SK-N-MC (cell line): ENCODE results near the gene ZNF441.

Source experiments
- DNase-seq: peaks from one replicate; pipeline ENCODE4 v3.0.0-alpha.2; 2011; ENCODE audit warnings: low read depth, low spot score
- H3K27ac ChIP-seq: fragments of 200-600 bp; sonication (generic); 2 replicates; pipeline ENCODE4 v1.5.1; 2016; ENCODE audit warnings: mixed run types
- H3K36me3 ChIP-seq: fragments of 200-600 bp; sonication (generic); 2 replicates; pipeline ENCODE4 v1.6.1; 2017; ENCODE audit warnings: antibody characterized with exemption, low read length, mixed read lengths; ENCODE audit not compliant: insufficient read depth
- H3K4me3 ChIP-seq: fragments of 200-600 bp; sonication (generic); 2 replicates; pipeline ENCODE4 v1.5.1; 2016
- H3K9ac ChIP-seq: fragments of 200-600 bp; sonication (generic); 2 replicates; pipeline ENCODE4 v1.8.0; 2017; ENCODE audit warnings: mixed run types, mixed read lengths; ENCODE audit not compliant: insufficient read length
- H3K9me3 ChIP-seq: fragments of 200-600 bp; sonication (generic); 2 replicates; pipeline ENCODE4 v1.6.1; 2017; ENCODE audit warnings: low read depth, mild to moderate bottlenecking, antibody characterized with exemption, low read length, moderate library complexity, mixed read lengths
- EZH2 ChIP-seq: fragments of 200-600 bp; sonication (generic); IDR thresholded peaks from one replicate; pipeline ENCODE4 v1.6.1; 2017; ENCODE audit warnings: antibody characterized with exemption
- FOXP2 ChIP-seq: optimal IDR thresholded peaks from 2 replicates; pipeline ENCODE3; 2011; ENCODE audit warnings: mild to moderate bottlenecking, moderate library complexity; ENCODE audit not compliant: insufficient read depth; ENCODE audit errors: extremely low read length, control extremely low read depth
- POLR2AphosphoS5 ChIP-seq: IDR thresholded peaks from 2 replicates; pipeline ENCODE4 v1.6.1; 2012; ENCODE audit warnings: mild to moderate bottlenecking, low read depth, low read length, borderline replicate concordance

ZNF441 gene

GRCh38 chr19:11745869-11746268 is 20.9 kb upstream of the ZNF441 start:
- no peak for DNase-seq
- H3K4me3 ChIP-seq = no peak overlapping the region
- H3K27ac ChIP-seq = no peak overlapping the region
- H3K9ac ChIP-seq = no peak overlapping the region
- H3K36me3 ChIP-seq = no peaks in the 10 kb centered on the region
- 0 out of 2 replicates have a peak, but pooled peaks cover 14% of the 10 kb centered on the region for H3K9me3 ChIP-seq
- TF ChIP-seq POLR2AphosphoS5 (no peak), EZH2 (no peak), FOXP2 (no peak)

GRCh38 chr19:11747277-11747676 is 19.5 kb upstream of the ZNF441 start:
- H3K9ac ChIP-seq = no peak overlapping the region
- DNase-seq = no peak
- H3K27ac ChIP-seq = no peak overlapping the region
- H3K4me3 ChIP-seq = no peak overlapping the region
- H3K36me3 ChIP-seq = no peaks in the 10 kb centered on the region
- 0 out of 2 replicates have a peak, but pooled peaks cover 14% of the 10 kb centered on the region for H3K9me3 ChIP-seq
- TF ChIP-seq FOXP2 (no peak), POLR2AphosphoS5 (no peak), EZH2 (no peak)

- TF ChIP-seq FOXP2 = no peak
- TF ChIP-seq EZH2 = no peak
- no peak for TF ChIP-seq POLR2AphosphoS5
- Histone ChIP-seq H3K27ac (no peak overlapping the region), H3K9ac (no peak overlapping the region), H3K36me3 (no peaks in the 10 kb centered on the region), H3K9me3 (0 out of 2 replicates have a peak, but pooled peaks cover 14% of the 10 kb centered on the region), H3K4me3 (no peak overlapping the region)
- DNase-seq = no peak
Measured at GRCh38 chr19:11749751-11750150, 17.0 kb upstream of the ZNF441 start.

GRCh38 chr19:11752244-11752736 is 14.5 kb upstream of the ZNF441 start:
- no peak for DNase-seq
- H3K27ac ChIP-seq = no peak overlapping the region
- no peak overlapping the region for H3K9ac ChIP-seq
- TF ChIP-seq EZH2 (no peak), POLR2AphosphoS5 (no peak), FOXP2 (no peak)
- H3K9me3 ChIP-seq = peaks cover 13% of the 10 kb centered on the region; the same call in 1 of the 2 replicates
- H3K36me3 ChIP-seq = no peaks in the 10 kb centered on the region
- H3K4me3 ChIP-seq = no peak overlapping the region

- TF ChIP-seq FOXP2 = no peak
- no peak for TF ChIP-seq POLR2AphosphoS5
- no peak for TF ChIP-seq EZH2
- no peak for DNase-seq
- Histone ChIP-seq H3K9me3 (peaks cover 4% of the 10 kb centered on the region; the same call in 1 of the 2 replicates), H3K36me3 (no peaks in the 10 kb centered on the region), H3K4me3 (no peak overlapping the region), H3K9ac (no peak overlapping the region), H3K27ac (no peak overlapping the region)
Measured at GRCh38 chr19:11754663-11755062, 12.1 kb upstream of the ZNF441 start.

- DNase-seq = no peak
- H3K4me3 ChIP-seq = no peak overlapping the region
- no peaks in the 10 kb centered on the region for H3K36me3 ChIP-seq
- H3K9ac ChIP-seq = no peak overlapping the region
- H3K9me3 ChIP-seq = no peaks in the 10 kb centered on the region; the same call in 1 of the 2 replicates
- H3K27ac ChIP-seq = no peak overlapping the region
- no peak for TF ChIP-seq POLR2AphosphoS5
- TF ChIP-seq FOXP2 = no peak
- no peak for TF ChIP-seq EZH2
Measured at GRCh38 chr19:11756965-11757364, 9.8 kb upstream of the ZNF441 start.

- Histone ChIP-seq H3K36me3 (no peaks in the 10 kb centered on the region), H3K9ac (no peak overlapping the region), H3K27ac (no peak overlapping the region), H3K9me3 (no peaks in the 10 kb centered on the region; the same call in 1 of the 2 replicates), H3K4me3 (no peak overlapping the region)
- DNase-seq = no peak
- TF ChIP-seq FOXP2 (no peak), EZH2 (no peak), POLR2AphosphoS5 (no peak)
Measured at GRCh38 chr19:11759805-11760204, 7.0 kb upstream of the ZNF441 start.

GRCh38 chr19:11763117-11763516 is 3.7 kb upstream of the ZNF441 start:
- no peak for DNase-seq
- no peaks in the 10 kb centered on the region for H3K9me3 ChIP-seq
- no peak overlapping the region for H3K4me3 ChIP-seq
- no peak overlapping the region for H3K9ac ChIP-seq
- TF ChIP-seq EZH2 (no peak), FOXP2 (no peak), POLR2AphosphoS5 (no peak)
- no peak overlapping the region for H3K27ac ChIP-seq
- H3K36me3 ChIP-seq = no peaks in the 10 kb centered on the region

- no peak overlapping the region for H3K4me3 ChIP-seq
- H3K36me3 ChIP-seq = no peaks in the 10 kb centered on the region
- TF ChIP-seq EZH2 = no peak
- TF ChIP-seq POLR2AphosphoS5 = no peak
- TF ChIP-seq FOXP2 = no peak
- no peak for DNase-seq
- H3K27ac ChIP-seq = no peak overlapping the region
- no peaks in the 10 kb centered on the region for H3K9me3 ChIP-seq
- no peak overlapping the region for H3K9ac ChIP-seq
Measured at GRCh38 chr19:11763611-11764010, 3.2 kb upstream of the ZNF441 start.
